Smooth muscle cell (in vitro differentiated cells): ENCODE results near the gene LDLRAD4. TPM values are rescaled to one million over a fixed set of nuclear protein-coding genes. Genes with fewer than 3 reads are reported as not detected.

Experiments
- DNase-seq: peaks from one replicate; lab custom pipeline; 2025; ENCODE audit not compliant: unreplicated experiment; lab: John Stamatoyannopoulos, UW
- H2AFZ ChIP-seq: fragments of 200-600 bp; sonication (generic); 2 replicates; pipeline ENCODE4 v1.6.0; 2016; ENCODE audit warnings: antibody characterized with exemption, low read depth, mild to moderate bottlenecking
- H3F3A ChIP-seq: fragments of 200-600 bp; sonication (generic); 2 replicates; pipeline ENCODE4 v1.6.0; 2017; ENCODE audit warnings: antibody characterized with exemption, low read depth
- H3K27ac ChIP-seq: fragments of 200-600 bp; sonication (generic); 2 replicates; pipeline ENCODE4 v1.5.1; 2016; ENCODE audit warnings: low read depth, mild to moderate bottlenecking
- H3K27me3 ChIP-seq: fragments of 200-600 bp; sonication (generic); 2 replicates; pipeline ENCODE4 v1.6.1; 2016; ENCODE audit warnings: low read depth, mild to moderate bottlenecking
- H3K36me3 ChIP-seq: fragments of 200-600 bp; sonication (generic); 2 replicates; pipeline ENCODE4 v1.5.1; 2016; ENCODE audit warnings: low read depth
- H3K4me1 ChIP-seq: fragments of 200-600 bp; sonication (generic); 2 replicates; pipeline ENCODE4 v1.5.1; 2016; ENCODE audit warnings: low read depth
- H3K4me2 ChIP-seq: fragments of 200-600 bp; sonication (generic); 2 replicates; pipeline ENCODE4 v1.6.0; 2016; ENCODE audit warnings: mild to moderate bottlenecking
- H3K4me3 ChIP-seq: fragments of 200-600 bp; sonication (generic); 2 replicates; pipeline ENCODE4 v1.5.1; 2016; ENCODE audit warnings: mild to moderate bottlenecking
- H3K79me2 ChIP-seq: fragments of 200-600 bp; sonication (generic); 2 replicates; pipeline ENCODE4 v1.6.0; 2016; ENCODE audit warnings: low read depth, mild to moderate bottlenecking
- H3K9ac ChIP-seq: fragments of 200-600 bp; sonication (generic); 2 replicates; pipeline ENCODE4 v1.6.0; 2016; ENCODE audit warnings: low read depth
- H3K9me3 ChIP-seq: fragments of 200-600 bp; sonication (generic); replicated peaks from 2 replicates; pipeline ENCODE4 v1.5.1; 2016; ENCODE audit warnings: low read depth
- H4K20me1 ChIP-seq: fragments of 200-600 bp; sonication (generic); 2 replicates; pipeline ENCODE4 v1.6.0; 2016; ENCODE audit warnings: low read depth
- WGBS: methylation state at CpG from one replicate; pipeline ENCODE4 v1.1.7; 2016; ENCODE audit warnings: low lambda C conversion rate; 5-methylcytosine and 5-hydroxymethylcytosine counted together
- polyA plus RNA-seq: library from polyadenylated mRNA; unstranded; fragments of >200 nt; fragmentation: Nextera tagmentation; extraction: Ambion mirVana; gene quantifications from 2 replicates; pipeline ENCODE4 v1.2.1, GENCODE V29; 2016
- total RNA-seq: library from RNA; depleted of rRNA; stranded (reverse); fragments of >200 nt; gene quantifications from 2 replicates; pipeline ENCODE4 v1.2.3, GENCODE V29; 2014
- TF ChIP-seq, protein P1 (sequence below): fragments of 200-600 bp; sonication (generic); IDR thresholded peaks from 2 replicates; pipeline ENCODE4 v1.5.1; 2017; ENCODE audit warnings: borderline replicate concordance, mild to moderate bottlenecking, antibody characterized with exemption; ENCODE audit not compliant: insufficient read depth, poor library complexity, severe bottlenecking

The LDLRAD4 gene
- total and polyA plus RNA-seq, 2 experiments from 2014 or later = 36.2 to 48.3 TPM

DNA sequence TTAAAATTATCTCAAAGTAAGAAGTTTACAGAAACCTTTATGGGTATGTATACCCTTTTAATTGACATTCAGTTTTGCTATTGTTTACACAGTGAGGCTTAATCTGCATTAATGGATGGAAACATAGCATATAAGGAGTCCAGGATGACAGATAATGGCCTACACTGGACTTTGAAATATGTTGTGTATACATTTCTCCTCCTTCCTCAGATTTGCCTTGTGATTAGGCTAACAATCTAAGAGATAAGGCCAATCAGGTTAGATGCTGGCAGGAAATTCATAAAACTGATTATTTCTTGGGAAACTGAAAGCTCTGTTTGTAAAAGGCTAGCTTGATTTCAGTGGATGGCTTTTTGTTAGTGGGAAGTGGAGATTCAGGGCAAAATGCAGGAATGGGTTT is 191.9 kb downstream of the LDLRAD4 start:
- Histone ChIP-seq H4K20me1 (peaks cover 30% of the 10 kb centered on the region), H3K4me3 (no peak overlapping the region), H2AFZ (no peak overlapping the region), H3K36me3 (no peaks in the 10 kb centered on the region), H3F3A (no peaks in the 10 kb centered on the region), H3K27ac (no peak overlapping the region), H3K9me3 (no peaks in the 10 kb centered on the region), H3K4me1 (no peaks in the 10 kb centered on the region), H3K27me3 (no peaks in the 10 kb centered on the region), H3K4me2 (no peak overlapping the region), H3K79me2 (peaks cover 10% of the 10 kb centered on the region), H3K9ac (no peak overlapping the region)
- TF ChIP-seq, protein P1, sequence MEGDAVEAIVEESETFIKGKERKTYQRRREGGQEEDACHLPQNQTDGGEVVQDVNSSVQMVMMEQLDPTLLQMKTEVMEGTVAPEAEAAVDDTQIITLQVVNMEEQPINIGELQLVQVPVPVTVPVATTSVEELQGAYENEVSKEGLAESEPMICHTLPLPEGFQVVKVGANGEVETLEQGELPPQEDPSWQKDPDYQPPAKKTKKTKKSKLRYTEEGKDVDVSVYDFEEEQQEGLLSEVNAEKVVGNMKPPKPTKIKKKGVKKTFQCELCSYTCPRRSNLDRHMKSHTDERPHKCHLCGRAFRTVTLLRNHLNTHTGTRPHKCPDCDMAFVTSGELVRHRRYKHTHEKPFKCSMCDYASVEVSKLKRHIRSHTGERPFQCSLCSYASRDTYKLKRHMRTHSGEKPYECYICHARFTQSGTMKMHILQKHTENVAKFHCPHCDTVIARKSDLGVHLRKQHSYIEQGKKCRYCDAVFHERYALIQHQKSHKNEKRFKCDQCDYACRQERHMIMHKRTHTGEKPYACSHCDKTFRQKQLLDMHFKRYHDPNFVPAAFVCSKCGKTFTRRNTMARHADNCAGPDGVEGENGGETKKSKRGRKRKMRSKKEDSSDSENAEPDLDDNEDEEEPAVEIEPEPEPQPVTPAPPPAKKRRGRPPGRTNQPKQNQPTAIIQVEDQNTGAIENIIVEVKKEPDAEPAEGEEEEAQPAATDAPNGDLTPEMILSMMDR = no peak
- DNase-seq = no peak

DNA sequence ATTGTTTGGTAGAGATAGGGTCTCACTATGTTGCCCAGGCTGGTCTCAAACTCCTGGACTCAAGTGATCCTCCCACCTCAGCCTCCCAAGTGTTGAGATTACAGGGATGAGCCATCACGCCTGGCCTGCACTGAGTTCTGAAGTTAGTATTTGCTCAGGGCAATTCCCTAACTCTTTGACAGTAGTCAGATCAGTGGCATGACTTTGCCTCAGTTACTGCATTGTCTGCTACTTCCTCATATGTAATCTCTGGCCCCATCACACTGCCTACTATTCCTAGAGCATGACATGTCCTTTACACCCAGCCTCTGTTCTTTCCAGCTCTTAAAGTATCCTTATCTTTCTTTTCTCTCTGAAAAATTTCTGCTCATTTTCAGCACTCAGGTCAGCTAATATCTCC is 193.5 kb downstream of the LDLRAD4 start:
- WGBS = 100% methylated on average over 1 of the region's 1 CpG
- H4K20me1 ChIP-seq = peaks cover 33% of the 10 kb centered on the region
- H3K9ac ChIP-seq = no peak overlapping the region
- H3K36me3 ChIP-seq = no peaks in the 10 kb centered on the region
- TF ChIP-seq, protein P1 = no peak
- no peak overlapping the region for H2AFZ ChIP-seq
- no peaks in the 10 kb centered on the region for H3K4me1 ChIP-seq
- no peaks in the 10 kb centered on the region for H3K27me3 ChIP-seq
- no peaks in the 10 kb centered on the region for H3F3A ChIP-seq
- H3K4me3 ChIP-seq = no peak overlapping the region
- no peak overlapping the region for H3K4me2 ChIP-seq
- DNase-seq = no peak
- no peaks in the 10 kb centered on the region for H3K9me3 ChIP-seq
- H3K27ac ChIP-seq = no peak overlapping the region
- peaks cover 22% of the 10 kb centered on the region for H3K79me2 ChIP-seq

DNA sequence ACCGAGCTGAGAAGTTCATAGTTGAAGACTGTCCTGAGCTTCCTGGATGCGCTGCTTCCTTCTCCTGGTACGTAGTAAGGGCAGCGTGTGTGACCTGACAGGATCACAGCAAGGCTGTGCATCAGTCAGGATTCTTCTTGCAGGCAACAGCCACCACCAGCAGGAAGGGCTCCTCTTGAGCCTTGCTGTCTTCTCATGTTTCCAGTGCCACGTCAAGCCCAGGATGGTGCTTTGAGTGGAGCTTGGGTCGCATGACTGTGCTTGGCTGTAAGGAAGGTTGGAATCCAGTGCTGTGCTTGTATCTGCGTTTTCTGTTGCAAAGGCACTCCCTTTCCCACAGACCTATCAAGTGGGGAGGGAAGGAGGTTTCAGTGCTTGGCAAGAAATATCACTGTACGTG is 194.3 kb downstream of the LDLRAD4 start:
- H3K79me2 ChIP-seq = peaks cover 24% of the 10 kb centered on the region
- H3K4me1 ChIP-seq = no peaks in the 10 kb centered on the region
- H3K9me3 ChIP-seq = no peaks in the 10 kb centered on the region
- H3K9ac ChIP-seq = no peak overlapping the region
- H3K36me3 ChIP-seq = no peaks in the 10 kb centered on the region
- DNase-seq = no peak
- H3K27ac ChIP-seq = no peak overlapping the region
- H2AFZ ChIP-seq = no peak overlapping the region
- no peaks in the 10 kb centered on the region for H3F3A ChIP-seq
- H3K27me3 ChIP-seq = no peaks in the 10 kb centered on the region
- peaks cover 25% of the 10 kb centered on the region for H4K20me1 ChIP-seq
- H3K4me2 ChIP-seq = no peak overlapping the region
- WGBS = 78% methylated on average over 8 of the region's 8 CpGs
- TF ChIP-seq, protein P1 = no peak
- H3K4me3 ChIP-seq = no peak overlapping the region

DNA sequence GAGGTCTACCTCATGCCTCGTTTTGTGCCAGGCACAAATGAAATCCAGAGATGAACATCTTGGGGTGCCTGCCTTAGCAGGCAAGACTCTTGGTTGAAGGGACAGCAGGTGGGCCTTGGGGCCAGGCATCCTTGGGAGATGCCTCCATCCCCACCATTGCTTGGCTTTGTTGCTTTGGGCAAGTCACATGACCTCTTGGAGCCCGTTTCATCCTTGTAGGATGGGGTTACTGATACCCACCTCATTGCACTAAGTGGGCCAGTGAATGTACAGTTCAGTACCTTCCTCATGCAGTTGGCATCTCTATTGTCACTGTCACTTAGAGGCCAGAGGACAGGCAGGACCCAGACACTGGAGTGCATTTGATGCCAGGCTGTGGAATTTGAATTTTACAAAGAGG is 195.5 kb downstream of the LDLRAD4 start:
- Histone ChIP-seq H3K27me3 (no peaks in the 10 kb centered on the region), H3K27ac (no peak overlapping the region), H3K9ac (no peak overlapping the region), H3K4me1 (no peaks in the 10 kb centered on the region), H3K4me2 (no peak overlapping the region), H3K36me3 (no peaks in the 10 kb centered on the region), H3K79me2 (peaks cover 25% of the 10 kb centered on the region), H4K20me1 (peaks cover 21% of the 10 kb centered on the region), H2AFZ (no peak overlapping the region), H3F3A (no peaks in the 10 kb centered on the region), H3K4me3 (no peak overlapping the region), H3K9me3 (no peaks in the 10 kb centered on the region)
- 78% methylated on average over 2 of the region's 2 CpGs for WGBS
- TF ChIP-seq, protein P1 = no peak
- DNase-seq = no peak
